Vagina (tissue), 2 donors: ENCODE results near the gene GNRH2.

Experiments
- POLR2A ChIP-seq, 2 donors: fragments of 450-650 bp; IDR thresholded peaks; one replicate each; pipeline ENCODE4 v1.6.1; 2017; ENCODE audit warnings: antibody characterized with exemption in 2 of 2, mild to moderate bottlenecking in 2 of 2, moderate library complexity in 2 of 2
- TF ChIP-seq, protein P1 (sequence below), 3 experiments: fragments of 450-650 bp in 2 of 3; fragments of 200-600 bp in 1 of 3; sonication (generic) in 1 of 3; IDR thresholded peaks; one replicate each; pipeline ENCODE4 v1.5.1; 2017 to 2019; ENCODE audit warnings: antibody characterized with exemption in 3 of 3, mild to moderate bottlenecking in 2 of 3, moderate library complexity in 2 of 3

DNA sequence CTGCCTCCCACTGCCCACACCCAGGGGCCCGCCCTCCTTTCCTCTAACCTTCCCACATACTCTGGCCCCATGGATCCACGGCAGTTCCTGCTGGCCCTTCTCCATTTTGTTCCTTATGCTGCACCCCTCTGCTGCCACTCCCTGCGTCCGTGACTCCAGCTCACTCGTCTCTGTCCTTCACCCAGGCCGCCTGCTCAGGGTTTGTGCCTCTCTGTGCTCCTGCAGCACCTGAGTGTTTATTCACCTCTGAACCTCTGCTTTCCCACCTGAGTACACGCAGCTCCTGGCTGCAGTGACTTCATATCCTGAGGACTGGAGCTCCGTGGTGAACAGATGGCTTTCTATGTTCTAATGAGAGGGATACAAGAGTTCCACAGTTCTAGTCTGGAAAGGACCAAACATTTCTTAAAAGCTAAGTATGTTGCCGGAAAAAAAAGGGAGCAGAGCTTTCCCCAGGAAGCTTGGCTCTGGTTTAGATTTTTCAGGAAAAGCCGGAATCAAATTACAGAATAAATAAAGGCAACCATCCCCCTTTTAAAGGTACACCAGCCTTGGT lies 1.5 kb upstream of the GNRH2 start:
- TF ChIP-seq, protein P1, sequence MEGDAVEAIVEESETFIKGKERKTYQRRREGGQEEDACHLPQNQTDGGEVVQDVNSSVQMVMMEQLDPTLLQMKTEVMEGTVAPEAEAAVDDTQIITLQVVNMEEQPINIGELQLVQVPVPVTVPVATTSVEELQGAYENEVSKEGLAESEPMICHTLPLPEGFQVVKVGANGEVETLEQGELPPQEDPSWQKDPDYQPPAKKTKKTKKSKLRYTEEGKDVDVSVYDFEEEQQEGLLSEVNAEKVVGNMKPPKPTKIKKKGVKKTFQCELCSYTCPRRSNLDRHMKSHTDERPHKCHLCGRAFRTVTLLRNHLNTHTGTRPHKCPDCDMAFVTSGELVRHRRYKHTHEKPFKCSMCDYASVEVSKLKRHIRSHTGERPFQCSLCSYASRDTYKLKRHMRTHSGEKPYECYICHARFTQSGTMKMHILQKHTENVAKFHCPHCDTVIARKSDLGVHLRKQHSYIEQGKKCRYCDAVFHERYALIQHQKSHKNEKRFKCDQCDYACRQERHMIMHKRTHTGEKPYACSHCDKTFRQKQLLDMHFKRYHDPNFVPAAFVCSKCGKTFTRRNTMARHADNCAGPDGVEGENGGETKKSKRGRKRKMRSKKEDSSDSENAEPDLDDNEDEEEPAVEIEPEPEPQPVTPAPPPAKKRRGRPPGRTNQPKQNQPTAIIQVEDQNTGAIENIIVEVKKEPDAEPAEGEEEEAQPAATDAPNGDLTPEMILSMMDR (IDR thresholded peaks at IDR 0.05) = no peak
- TF ChIP-seq POLR2A (IDR thresholded peaks at IDR 0.05) = no peak
